ENCODE data around the gene IRF8. TPM values are rescaled to one million over a fixed set of nuclear protein-coding genes. Genes with fewer than 3 reads are reported as not detected.
"Not testable (repeated sequence)": the region's sequence is repeated elsewhere in the genome, so short reads cannot be mapped to it uniquely, and the experiment has no call there.

IRF8 gene
- total RNA-seq, 1 donor from 2014 or later = 1.5 TPM

DNA sequence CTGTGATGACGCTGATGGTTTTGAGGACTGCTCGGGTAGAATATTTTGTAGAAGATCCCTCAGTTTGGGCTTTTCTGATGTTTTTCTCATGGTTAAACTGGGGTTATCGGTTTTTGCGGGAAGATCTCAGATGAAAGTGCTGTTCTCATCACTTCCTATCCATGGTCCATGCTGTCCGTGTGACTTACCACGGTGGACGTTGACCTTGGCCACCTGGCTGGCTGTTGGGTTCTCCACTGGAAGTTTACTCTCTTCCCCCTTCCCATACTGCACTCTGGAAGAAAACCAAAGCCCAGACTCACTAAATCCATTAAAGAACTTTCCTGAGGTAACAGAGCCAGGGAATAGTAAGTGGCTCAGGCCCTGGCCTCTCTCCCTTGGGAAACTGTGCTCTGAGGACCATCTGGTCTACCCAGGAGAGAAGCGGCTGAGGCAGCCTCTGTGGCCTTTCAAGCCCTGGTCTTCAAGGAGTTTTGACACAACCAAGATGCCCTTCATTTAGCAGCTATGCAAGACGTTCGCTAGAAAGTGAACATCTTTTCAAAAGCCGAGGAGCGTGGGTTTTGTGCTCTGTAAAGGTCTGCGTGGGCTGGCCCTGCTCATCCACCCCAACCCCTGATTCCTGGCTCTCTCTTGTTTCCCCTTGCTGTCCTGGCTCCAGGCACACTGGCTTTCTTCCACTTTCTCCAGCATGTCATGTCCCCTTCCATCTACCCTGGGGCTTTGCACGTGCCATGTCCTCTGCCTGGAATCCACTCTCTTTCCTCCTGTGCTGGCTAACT lies 43.1 kb downstream of the IRF8 start:
- TF ChIP-seq, protein P1, sequence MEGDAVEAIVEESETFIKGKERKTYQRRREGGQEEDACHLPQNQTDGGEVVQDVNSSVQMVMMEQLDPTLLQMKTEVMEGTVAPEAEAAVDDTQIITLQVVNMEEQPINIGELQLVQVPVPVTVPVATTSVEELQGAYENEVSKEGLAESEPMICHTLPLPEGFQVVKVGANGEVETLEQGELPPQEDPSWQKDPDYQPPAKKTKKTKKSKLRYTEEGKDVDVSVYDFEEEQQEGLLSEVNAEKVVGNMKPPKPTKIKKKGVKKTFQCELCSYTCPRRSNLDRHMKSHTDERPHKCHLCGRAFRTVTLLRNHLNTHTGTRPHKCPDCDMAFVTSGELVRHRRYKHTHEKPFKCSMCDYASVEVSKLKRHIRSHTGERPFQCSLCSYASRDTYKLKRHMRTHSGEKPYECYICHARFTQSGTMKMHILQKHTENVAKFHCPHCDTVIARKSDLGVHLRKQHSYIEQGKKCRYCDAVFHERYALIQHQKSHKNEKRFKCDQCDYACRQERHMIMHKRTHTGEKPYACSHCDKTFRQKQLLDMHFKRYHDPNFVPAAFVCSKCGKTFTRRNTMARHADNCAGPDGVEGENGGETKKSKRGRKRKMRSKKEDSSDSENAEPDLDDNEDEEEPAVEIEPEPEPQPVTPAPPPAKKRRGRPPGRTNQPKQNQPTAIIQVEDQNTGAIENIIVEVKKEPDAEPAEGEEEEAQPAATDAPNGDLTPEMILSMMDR (IDR thresholded peaks at IDR 0.05; ENCODE audit: unreplicated experiment) = no peak
- Mint-ChIP-seq H3K27me3 (ENCODE audit: unreplicated experiment) (peaks cover 3% of the 10 kb centered on the region), H3K36me3 (ENCODE audit: low read depth, unreplicated experiment) (peaks cover 9% of the 10 kb centered on the region), H3K27ac (ENCODE audit: unreplicated experiment) (no peak overlapping the region), H3K4me3 (ENCODE audit: unreplicated experiment) (no peak overlapping the region), H3K4me1 (ENCODE audit: unreplicated experiment) (no peaks in the 10 kb centered on the region), H3K9me3 (ENCODE audit: unreplicated experiment) (no peaks in the 10 kb centered on the region)
- no peak for DNase-seq (ENCODE audit: low spot score)

DNA sequence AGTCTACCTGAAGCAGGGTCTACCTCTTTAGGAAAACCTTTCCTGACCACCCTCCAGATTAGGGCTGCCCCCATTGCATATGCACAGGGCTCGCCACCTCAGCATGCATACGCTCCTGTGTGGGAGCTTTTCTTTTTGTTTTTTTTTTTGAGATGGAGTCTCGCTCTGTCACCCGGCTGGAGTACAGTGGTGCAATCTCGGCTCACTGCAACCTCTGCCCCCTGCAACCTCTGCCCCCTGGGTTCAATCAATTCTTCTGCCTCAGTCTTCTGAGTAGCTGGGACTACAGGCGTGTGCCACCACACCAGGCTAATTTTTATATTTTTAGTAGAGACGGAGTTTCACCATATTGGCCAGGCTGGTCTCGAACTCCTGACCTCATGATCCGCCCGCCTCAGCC lies 43.7 kb downstream of the IRF8 start:
- H3K36me3 Mint-ChIP-seq (ENCODE audit: low read depth, unreplicated experiment); H3K27ac Mint-ChIP-seq (ENCODE audit: unreplicated experiment); H3K4me1 Mint-ChIP-seq (ENCODE audit: unreplicated experiment); H3K4me3 Mint-ChIP-seq (ENCODE audit: unreplicated experiment); DNase-seq (ENCODE audit: low spot score); H3K27me3 Mint-ChIP-seq (ENCODE audit: unreplicated experiment); H3K9me3 Mint-ChIP-seq (ENCODE audit: unreplicated experiment): not testable (repeated sequence)

DNA sequence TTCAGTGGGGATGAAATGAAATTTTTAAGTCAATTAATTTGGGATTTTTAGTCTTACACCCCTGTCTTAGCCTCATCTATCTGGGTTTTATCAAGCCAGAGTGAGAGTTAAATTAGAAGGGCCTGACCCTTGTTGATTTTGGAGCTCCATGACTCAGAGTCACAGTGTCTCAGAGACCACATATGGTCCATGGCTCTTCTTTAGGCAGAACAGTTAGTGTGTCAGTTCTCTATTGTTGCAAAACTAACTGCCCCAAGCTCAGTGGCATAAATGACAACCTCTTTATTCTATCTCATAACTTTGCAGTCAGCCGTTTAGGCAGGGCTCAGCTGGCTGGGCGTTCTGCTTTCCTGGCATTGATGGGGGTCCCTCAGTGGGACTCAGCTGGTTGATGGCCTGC lies 44.7 kb downstream of the IRF8 start:
- Mint-ChIP-seq H3K4me3 (ENCODE audit: unreplicated experiment) (no peak overlapping the region), H3K27ac (ENCODE audit: unreplicated experiment) (no peak overlapping the region), H3K9me3 (ENCODE audit: unreplicated experiment) (no peaks in the 10 kb centered on the region), H3K27me3 (ENCODE audit: unreplicated experiment) (peaks cover 3% of the 10 kb centered on the region), H3K4me1 (ENCODE audit: unreplicated experiment) (peaks cover 2% of the 10 kb centered on the region), H3K36me3 (ENCODE audit: low read depth, unreplicated experiment) (peaks cover 5% of the 10 kb centered on the region)
- TF ChIP-seq, protein P1 (IDR thresholded peaks at IDR 0.05; ENCODE audit: unreplicated experiment) = no peak
- no peak for DNase-seq (ENCODE audit: low spot score)

DNA sequence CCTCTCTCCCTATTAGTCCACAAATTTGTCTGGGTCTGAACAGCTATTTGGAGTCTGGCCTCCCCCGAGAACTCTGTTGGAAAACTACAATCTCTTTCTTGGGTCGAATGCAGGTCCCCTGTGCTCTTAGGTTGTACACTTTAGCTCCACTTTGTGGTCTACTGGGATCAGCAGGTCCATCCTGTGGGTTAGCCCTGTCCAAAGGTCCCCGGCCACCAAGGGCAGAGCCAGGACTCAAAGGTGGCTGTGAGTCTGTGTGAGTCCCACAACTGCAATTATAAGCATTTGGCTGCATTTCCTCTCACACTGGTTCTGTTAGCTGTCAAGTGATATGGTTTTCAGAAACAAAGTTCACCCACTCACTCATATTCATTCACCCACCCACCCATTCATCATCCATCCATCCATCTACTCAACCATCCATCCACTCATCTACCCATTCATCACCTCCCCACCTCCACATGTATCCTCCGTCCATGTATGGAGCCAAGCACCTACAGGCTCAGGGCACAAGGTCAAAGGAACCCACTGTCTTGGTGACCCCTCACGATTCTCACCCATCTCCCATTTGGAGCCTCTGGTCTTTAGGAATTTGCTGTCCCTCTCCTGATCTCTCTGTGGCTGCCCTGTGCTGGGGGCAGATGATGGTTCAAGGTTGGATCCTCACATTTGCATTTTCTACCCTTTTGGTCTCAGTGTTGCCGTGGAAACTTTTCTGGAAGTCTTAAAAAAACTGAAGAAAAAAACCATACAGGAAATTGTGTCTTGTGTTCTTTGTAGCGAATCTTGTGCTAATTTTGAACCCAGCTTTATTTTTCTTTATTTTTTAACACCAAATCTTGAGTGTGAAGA lies 45.8 kb downstream of the IRF8 start:
- H3K4me1 Mint-ChIP-seq (ENCODE audit: unreplicated experiment) = peaks cover 2% of the 10 kb centered on the region
- H3K9me3 Mint-ChIP-seq (ENCODE audit: unreplicated experiment) = no peaks in the 10 kb centered on the region
- H3K27ac Mint-ChIP-seq (ENCODE audit: unreplicated experiment) = peak overlapping the region; percentile 2
- TF ChIP-seq, protein P1 (IDR thresholded peaks at IDR 0.05; ENCODE audit: unreplicated experiment) = no peak
- DNase-seq (ENCODE audit: low spot score) = no peak
- H3K27me3 Mint-ChIP-seq (ENCODE audit: unreplicated experiment) = peaks cover 2% of the 10 kb centered on the region
- H3K36me3 Mint-ChIP-seq (ENCODE audit: low read depth, unreplicated experiment) = peaks cover 5% of the 10 kb centered on the region
- no peak overlapping the region for H3K4me3 Mint-ChIP-seq (ENCODE audit: unreplicated experiment)

DNA sequence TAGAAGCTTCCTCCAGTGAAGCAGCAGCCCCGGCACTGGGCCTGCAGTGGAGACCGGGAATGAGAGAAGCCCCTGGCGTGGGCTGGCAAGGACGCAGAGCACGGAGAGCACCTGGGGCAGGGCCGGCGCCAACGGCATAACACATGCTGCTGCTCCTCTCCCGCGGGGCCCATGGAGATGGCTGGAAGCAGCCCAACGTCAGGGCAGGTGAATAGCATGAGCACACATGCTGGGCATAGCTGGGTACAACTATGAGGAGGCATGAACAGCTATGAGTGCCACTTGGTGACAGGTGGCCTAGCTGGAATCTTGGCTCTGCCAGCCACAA lies 46.4 kb downstream of the IRF8 start:
- TF ChIP-seq, protein P1 (IDR thresholded peaks at IDR 0.05; ENCODE audit: unreplicated experiment) = no peak
- H3K9me3 Mint-ChIP-seq (ENCODE audit: unreplicated experiment) = no peaks in the 10 kb centered on the region
- no peak overlapping the region for H3K4me3 Mint-ChIP-seq (ENCODE audit: unreplicated experiment)
- no peak overlapping the region for H3K27ac Mint-ChIP-seq (ENCODE audit: unreplicated experiment)
- no peaks in the 10 kb centered on the region for H3K36me3 Mint-ChIP-seq (ENCODE audit: low read depth, unreplicated experiment)
- peaks cover 2% of the 10 kb centered on the region for H3K27me3 Mint-ChIP-seq (ENCODE audit: unreplicated experiment)
- no peak for DNase-seq (ENCODE audit: low spot score)
- H3K4me1 Mint-ChIP-seq (ENCODE audit: unreplicated experiment) = peaks cover 5% of the 10 kb centered on the region
